Stomach (tissue), 4 donors: Measurements from ENCODE around the gene MEGF8.

Experiments used
- CTCF ChIP-seq, 7 experiments: fragments of 450-650 bp in 4 of 7; fragments of 200-600 bp in 3 of 7; sonication (generic) in 3 of 7; IDR thresholded peaks; one replicate each; pipeline ENCODE4 v1.5.1; 2016 to 2019; ENCODE audit warnings: antibody characterized with exemption in 7 of 7, control low read depth in 2 of 7, mild to moderate bottlenecking in 1 of 7
- POLR2A ChIP-seq, 4 donors: fragments of 450-650 bp; IDR thresholded peaks; one replicate each; pipeline ENCODE4 v1.6.1; 2016; ENCODE audit warnings: antibody characterized with exemption in 4 of 4, control low read depth in 2 of 4, mild to moderate bottlenecking in 1 of 4, moderate library complexity in 1 of 4
- POLR2AphosphoS5 ChIP-seq, 3 donors: sonication (generic); formaldehyde crosslinking; IDR thresholded peaks; one replicate each; pipeline ENCODE4 v1.6.1; 2016; ENCODE audit warnings: antibody characterized with exemption in 3 of 3

GRCh38 chr19:42327381-42327780, 1.9 kb downstream of the MEGF8 start:
- no peak for TF ChIP-seq CTCF (IDR thresholded peaks at IDR 0.05)
- no peak for TF ChIP-seq POLR2A (IDR thresholded peaks at IDR 0.05)
- TF ChIP-seq POLR2AphosphoS5 (IDR thresholded peaks at IDR 0.05): no peak
